Measurements from ENCODE around the gene MRPS18C. TPM values are rescaled to one million over a fixed set of nuclear protein-coding genes. Genes with fewer than 3 reads are reported as not detected.
"Not testable (repeated sequence)": the region's sequence is repeated elsewhere in the genome, so short reads cannot be mapped to it uniquely, and the experiment has no call there.

Gene MRPS18C
- total and polyA plus RNA-seq, 2 donors = 26.4 to 30.5 TPM

GRCh38 chr4:83473966-83474365 lies 18.1 kb downstream of the MRPS18C start:
- WGBS = 96% methylated on average over 2 of the region's 2 CpGs
- H3K4me1 ChIP-seq (ENCODE audit: insufficient read depth) = no peaks in the 10 kb centered on the region
- peaks cover 2% of the 10 kb centered on the region for H3K36me3 ChIP-seq (ENCODE audit: insufficient read depth)
- no peak overlapping the region for H3K27ac ChIP-seq (ENCODE audit: low read depth)
- DNase-seq (ENCODE audit: extremely low spot score) = no peak
- H3K4me3 ChIP-seq (ENCODE audit: low read depth, low read length) = no peak overlapping the region

- peak; percentile 78 for DNase-seq (ENCODE audit: extremely low spot score)
- under 1% methylated on average over 93 of the region's 93 CpGs for WGBS
- Histone ChIP-seq H3K4me1 (ENCODE audit: insufficient read depth) (no peaks in the 10 kb centered on the region), H3K36me3 (ENCODE audit: insufficient read depth) (no peaks in the 10 kb centered on the region), H3K27ac (ENCODE audit: low read depth) (peak within 1 kb of the TSS; percentile 88), H3K4me3 (ENCODE audit: low read depth, low read length) (peak within 1 kb of the TSS; percentile 60)
Observed at GRCh38 chr4:83484500-83485461, 28.9 kb downstream of the MRPS18C start, which contains the start of gene ABRAXAS1. TSS of gene ABRAXAS1 (minus strand) at chr4:83485100. CDS start at chr4:83485072, 28 bp downstream.

GRCh38 chr4:83486457-83487129 lies 30.7 kb downstream of the MRPS18C start:
- WGBS = 78% methylated on average over 3 of the region's 3 CpGs
- DNase-seq (ENCODE audit: extremely low spot score) = no peak
- H3K36me3 ChIP-seq (ENCODE audit: insufficient read depth) = no peaks in the 10 kb centered on the region
- H3K4me3 ChIP-seq (ENCODE audit: low read depth, low read length) = no peak overlapping the region
- no peak overlapping the region for H3K27ac ChIP-seq (ENCODE audit: low read depth)
- no peaks in the 10 kb centered on the region for H3K4me1 ChIP-seq (ENCODE audit: insufficient read depth)

- no peaks in the 10 kb centered on the region for H3K4me1 ChIP-seq (ENCODE audit: insufficient read depth)
- H3K36me3 ChIP-seq (ENCODE audit: insufficient read depth) = no peaks in the 10 kb centered on the region
- no peak overlapping the region for H3K4me3 ChIP-seq (ENCODE audit: low read depth, low read length)
- no peak overlapping the region for H3K27ac ChIP-seq (ENCODE audit: low read depth)
- DNase-seq (ENCODE audit: extremely low spot score) = no peak
- 42% methylated on average over 1 of the region's 1 CpG for WGBS
Observed at GRCh38 chr4:83489711-83490326, 34.0 kb downstream of the MRPS18C start.

GRCh38 chr4:83490876-83491450 lies 35.1 kb downstream of the MRPS18C start:
- no peak for DNase-seq (ENCODE audit: extremely low spot score)
- no peaks in the 10 kb centered on the region for H3K36me3 ChIP-seq (ENCODE audit: insufficient read depth)
- no peak overlapping the region for H3K27ac ChIP-seq (ENCODE audit: low read depth)
- WGBS = 2% methylated on average over 1 of the region's 1 CpG
- no peak overlapping the region for H3K4me3 ChIP-seq (ENCODE audit: low read depth, low read length)
- no peaks in the 10 kb centered on the region for H3K4me1 ChIP-seq (ENCODE audit: insufficient read depth)

- H3K27ac ChIP-seq (ENCODE audit: low read depth); H3K4me3 ChIP-seq (ENCODE audit: low read depth, low read length); H3K36me3 ChIP-seq (ENCODE audit: insufficient read depth); H3K4me1 ChIP-seq (ENCODE audit: insufficient read depth); DNase-seq (ENCODE audit: extremely low spot score): not testable (repeated sequence)
- 56% methylated on average over 8 of the region's 8 CpGs for whole genome bisulfite sequencing
Observed at GRCh38 chr4:83496085-83496917, 40.4 kb downstream of the MRPS18C start.

GRCh38 chr4:83498187-83498586 lies 42.3 kb downstream of the MRPS18C start:
- no peak for DNase-seq (ENCODE audit: extremely low spot score)
- Histone ChIP-seq H3K4me3 (ENCODE audit: low read depth, low read length) (no peak overlapping the region), H3K4me1 (ENCODE audit: insufficient read depth) (no peaks in the 10 kb centered on the region), H3K27ac (ENCODE audit: low read depth) (no peak overlapping the region), H3K36me3 (ENCODE audit: insufficient read depth) (no peaks in the 10 kb centered on the region)
- 96% methylated on average over 1 of the region's 1 CpG for WGBS

GRCh38 chr4:83501671-83502070 lies 45.8 kb downstream of the MRPS18C start:
- DNase-seq (ENCODE audit: extremely low spot score); H3K4me3 ChIP-seq (ENCODE audit: low read depth, low read length); H3K27ac ChIP-seq (ENCODE audit: low read depth); H3K4me1 ChIP-seq (ENCODE audit: insufficient read depth); H3K36me3 ChIP-seq (ENCODE audit: insufficient read depth): not testable (repeated sequence)
- 85% methylated on average over 3 of the region's 3 CpGs for WGBS

- no peaks in the 10 kb centered on the region for H3K36me3 ChIP-seq (ENCODE audit: insufficient read depth)
- no peak overlapping the region for H3K27ac ChIP-seq (ENCODE audit: low read depth)
- H3K4me1 ChIP-seq (ENCODE audit: insufficient read depth) = no peaks in the 10 kb centered on the region
- H3K4me3 ChIP-seq (ENCODE audit: low read depth, low read length) = no peak overlapping the region
- no peak for DNase-seq (ENCODE audit: extremely low spot score)
Observed at GRCh38 chr4:83503974-83504373, 48.1 kb downstream of the MRPS18C start.

GRCh38 chr4:83504503-83504902 lies 48.6 kb downstream of the MRPS18C start:
- H3K36me3 ChIP-seq (ENCODE audit: insufficient read depth) = no peaks in the 10 kb centered on the region

GRCh38 chr4:83504996-83505395 lies 49.1 kb downstream of the MRPS18C start:
- Histone ChIP-seq H3K36me3 (ENCODE audit: insufficient read depth) (no peaks in the 10 kb centered on the region), H3K4me3 (ENCODE audit: low read depth, low read length) (no peak overlapping the region), H3K27ac (ENCODE audit: low read depth) (no peak overlapping the region), H3K4me1 (ENCODE audit: insufficient read depth) (no peaks in the 10 kb centered on the region)
- 89% methylated on average over 10 of the region's 10 CpGs for WGBS
- no peak for DNase-seq (ENCODE audit: extremely low spot score)

More at GRCh38 chr4:83504503-83504902, 48.6 kb downstream of the MRPS18C start:
- 73% methylated on average over 4 of the region's 4 CpGs for WGBS
- H3K4me3 ChIP-seq (ENCODE audit: low read depth, low read length) = no peak overlapping the region
- no peak overlapping the region for H3K27ac ChIP-seq (ENCODE audit: low read depth)
- no peak for DNase-seq (ENCODE audit: extremely low spot score)
- H3K4me1 ChIP-seq (ENCODE audit: insufficient read depth) = no peaks in the 10 kb centered on the region

GRCh38 chr4:83509156-83509585 lies 53.3 kb downstream of the MRPS18C start:
- not testable (repeated sequence) for H3K27ac ChIP-seq (ENCODE audit: low read depth); DNase-seq (ENCODE audit: extremely low spot score); H3K4me3 ChIP-seq (ENCODE audit: low read depth, low read length); H3K36me3 ChIP-seq (ENCODE audit: insufficient read depth); H3K4me1 ChIP-seq (ENCODE audit: insufficient read depth)
- WGBS = 73% methylated on average over 3 of the region's 3 CpGs

- no peaks in the 10 kb centered on the region for H3K4me1 ChIP-seq (ENCODE audit: insufficient read depth)
- no peak overlapping the region for H3K27ac ChIP-seq (ENCODE audit: low read depth)
- 98% methylated on average over 4 of the region's 4 CpGs for WGBS
- no peaks in the 10 kb centered on the region for H3K36me3 ChIP-seq (ENCODE audit: insufficient read depth)
- DNase-seq (ENCODE audit: extremely low spot score) = no peak
- H3K4me3 ChIP-seq (ENCODE audit: low read depth, low read length) = no peak overlapping the region
Observed at GRCh38 chr4:83510442-83510841, 54.6 kb downstream of the MRPS18C start.

Data from urinary bladder (tissue), 4 donors.